HG02571 (cell line): ENCODE results near the gene EP400.

Source experiments
- ATAC-seq: cut with Tn5 transposase; IDR thresholded peaks from one replicate; pipeline ENCODE4 v1.9.1; 2021; ENCODE audit warnings: mild to moderate bottlenecking, moderate library complexity; ENCODE audit not compliant: unreplicated experiment

The EP400 gene

GRCh38 chr12:132108211-132108832, 158.6 kb downstream of the EP400 start:
- no peak for ATAC-seq

GRCh38 chr12:132109741-132110140, 160.0 kb downstream of the EP400 start:
- no peak for ATAC-seq

GRCh38 chr12:132110677-132111076, 160.9 kb downstream of the EP400 start:
- no peak for ATAC-seq

- ATAC-seq: no peak
Measured at GRCh38 chr12:132111654-132112304, 162.0 kb downstream of the EP400 start.

- ATAC-seq: no peak
Measured at GRCh38 chr12:132114667-132115066, 164.9 kb downstream of the EP400 start.

GRCh38 chr12:132115500-132115899, 165.8 kb downstream of the EP400 start:
- no peak for ATAC-seq

GRCh38 chr12:132116709-132117557, 167.2 kb downstream of the EP400 start:
- ATAC-seq: no peak

GRCh38 chr12:132117558-132117875, 167.8 kb downstream of the EP400 start:
- no peak for ATAC-seq

- ATAC-seq: no peak
Measured at GRCh38 chr12:132118876-132119275, 169.1 kb downstream of the EP400 start.

GRCh38 chr12:132121283-132121682, 171.5 kb downstream of the EP400 start:
- ATAC-seq: no peak

GRCh38 chr12:132123970-132124765, 174.4 kb downstream of the EP400 start:
- ATAC-seq: no peak

- no peak for ATAC-seq
Measured at GRCh38 chr12:132124766-132125425, 175.2 kb downstream of the EP400 start.

GRCh38 chr12:132125736-132126135, 176.0 kb downstream of the EP400 start:
- no peak for ATAC-seq

GRCh38 chr12:132127041-132127440, 177.3 kb downstream of the EP400 start:
- ATAC-seq: no peak

GRCh38 chr12:132129007-132129406, 179.3 kb downstream of the EP400 start:
- ATAC-seq: no peak

- no peak for ATAC-seq
Measured at GRCh38 chr12:132130690-132131089, 180.9 kb downstream of the EP400 start.
